ENCODE measurements around the gene CDK14. TPM values are rescaled to one million over a fixed set of nuclear protein-coding genes. Genes with fewer than 3 reads are reported as not detected.

The CDK14 gene
- total RNA-seq, 1 donor from 2014 or later, result 79.4 TPM

DNA sequence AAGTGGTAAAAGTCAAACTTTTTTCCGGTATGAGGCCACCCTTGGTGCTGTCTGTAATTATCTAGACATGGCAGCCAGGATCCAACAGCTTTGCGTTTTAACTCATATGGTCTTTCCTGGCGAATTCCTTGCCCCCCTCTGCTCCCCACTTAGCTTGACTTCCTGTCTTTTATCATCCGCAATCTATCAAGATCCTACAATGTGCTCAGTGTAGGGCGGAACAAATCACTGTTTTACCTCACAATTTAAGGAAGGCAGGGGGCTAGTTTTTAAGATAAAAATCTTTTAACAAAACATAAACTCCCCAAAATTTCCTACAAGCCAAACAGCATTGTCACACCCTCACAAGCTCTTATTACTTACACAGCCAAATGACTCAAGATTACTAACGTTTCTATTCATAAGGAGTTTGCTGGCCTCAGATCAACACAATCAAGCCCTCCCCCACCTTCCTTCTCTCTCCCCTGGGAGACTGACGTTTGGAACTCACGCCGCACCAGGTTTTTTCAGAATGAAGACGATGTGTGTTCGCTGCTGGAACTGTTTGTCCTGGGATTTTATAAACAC, 1.3 kb upstream of the CDK14 start:
- ATAC-seq, result peak; percentile 74
- DNase-seq (ENCODE audit: low spot score), result no peak
- intact Hi-C loops (cut with DNase I), result no loop called here

DNA sequence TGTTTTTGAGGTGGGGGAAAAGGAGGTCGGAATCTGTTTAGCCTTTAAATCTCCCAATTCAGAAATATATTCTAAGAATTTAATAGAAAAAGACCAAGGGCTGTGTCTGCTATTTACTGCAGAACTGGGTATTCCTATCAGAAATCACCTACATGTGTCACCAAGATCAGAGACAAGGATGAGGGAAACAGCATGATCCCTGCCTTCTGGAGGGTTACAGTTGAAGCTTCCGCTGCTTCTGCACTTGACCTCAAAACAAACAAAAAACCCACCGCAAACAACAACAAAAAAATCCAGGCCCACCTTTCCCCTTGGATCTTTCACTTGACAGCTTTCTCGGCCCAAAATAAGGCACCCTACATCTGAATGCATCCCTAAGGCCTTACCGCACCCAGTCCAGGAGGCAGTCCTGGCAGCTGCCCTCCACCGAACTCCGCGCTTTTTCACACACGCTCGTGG, 750 bp upstream of the CDK14 start:
- ATAC-seq, result peak; percentile 5

GRCh38 chr7:90596671-90597562, 796 bp downstream of the CDK14 start:
- ATAC-seq (peak; percentile 33), DNase-seq (ENCODE audit: low spot score) (no peak)
- intact Hi-C loops (cut with DNase I), result no loop called here

More for the DNA sequence above, 750 bp upstream of the CDK14 start:
- no peak for DNase-seq (ENCODE audit: low spot score)
- intact Hi-C loops (cut with DNase I), result no loop called here

DNA sequence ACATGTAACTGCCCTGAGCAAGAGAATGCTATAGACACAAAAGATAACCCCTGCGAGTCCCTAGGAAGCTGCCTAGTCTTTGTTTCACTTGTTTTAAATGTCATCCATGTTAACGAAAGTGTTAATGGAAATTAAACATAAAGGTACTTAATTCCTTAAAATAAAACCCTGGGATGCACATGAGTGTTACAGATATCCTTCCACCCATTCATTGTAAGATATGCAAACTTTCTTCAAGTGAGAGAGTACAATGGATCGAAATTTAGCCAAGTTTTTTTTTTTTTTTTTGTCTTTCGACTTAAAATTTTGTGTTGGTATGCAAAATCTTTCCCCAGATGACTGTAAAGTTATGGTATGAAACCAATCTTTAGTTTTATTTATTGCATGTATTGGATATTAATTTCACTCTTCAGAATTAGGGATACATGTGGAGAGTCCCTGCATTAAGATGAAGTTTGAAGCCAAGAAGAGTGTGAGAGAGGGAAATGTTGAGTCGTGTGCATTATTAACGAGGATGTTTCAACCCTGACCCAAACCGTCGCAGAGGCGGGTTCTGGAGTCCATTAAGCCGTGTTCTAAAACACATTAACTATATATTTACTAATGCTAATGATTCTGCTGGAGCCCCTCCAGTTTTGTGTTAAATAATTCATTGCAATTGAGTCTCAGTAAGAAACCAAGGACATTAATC, 1.6 kb downstream of the CDK14 start:
- intact Hi-C loops (cut with DNase I), result no loop called here
- DNase-seq (ENCODE audit: low spot score) (no peak), ATAC-seq (peak; percentile 2)

- DNase-seq (ENCODE audit: low spot score), result no peak
- no peak for ATAC-seq
- intact Hi-C loops (cut with DNase I), result no loop called here
Measured at GRCh38 chr7:90599038-90599437, 2.9 kb downstream of the CDK14 start.

DNA sequence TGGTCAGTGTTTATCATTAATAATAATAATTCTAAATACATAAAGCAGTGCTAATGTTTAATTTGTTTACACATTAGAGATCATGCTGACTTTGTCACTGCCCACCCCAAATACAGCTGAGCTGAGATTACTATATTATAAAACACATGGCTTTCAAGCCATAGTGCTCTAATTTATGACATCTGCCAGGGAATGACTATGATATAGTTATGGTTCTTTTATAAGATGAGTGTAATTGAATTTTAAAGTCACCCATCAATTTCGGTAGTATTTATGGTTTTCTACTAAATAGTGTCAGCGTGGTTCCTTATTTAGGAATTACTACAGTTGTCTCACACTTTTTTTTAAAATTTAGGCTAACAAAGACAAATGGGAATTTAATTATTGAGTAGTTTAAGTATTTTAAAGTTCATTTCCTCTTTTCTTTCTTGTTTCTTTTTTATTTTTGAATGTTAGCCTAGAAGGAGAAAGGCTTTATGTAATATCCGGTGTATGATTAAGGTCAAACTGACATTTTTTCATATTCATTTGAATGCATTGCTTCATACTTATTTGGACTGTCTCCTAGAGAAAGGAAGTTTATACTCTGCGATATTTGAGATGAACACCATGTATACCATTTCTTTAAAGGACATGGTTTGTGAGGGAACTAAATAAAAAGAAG, 3.9 kb downstream of the CDK14 start:
- intact Hi-C loops (cut with DNase I), result no loop called here
- DNase-seq (ENCODE audit: low spot score) (no peak), ATAC-seq (no peak)

- ATAC-seq (no peak), DNase-seq (ENCODE audit: low spot score) (no peak)
- intact Hi-C loops (cut with DNase I), result no loop called here
Measured at GRCh38 chr7:90602303-90602702, 6.2 kb downstream of the CDK14 start.

- DNase-seq (ENCODE audit: low spot score), result no peak
- ATAC-seq, result no peak
- intact Hi-C loops (cut with DNase I), result no loop called here
Measured at GRCh38 chr7:90603346-90603745, 7.2 kb downstream of the CDK14 start.

GRCh38 chr7:90604383-90604782, 8.3 kb downstream of the CDK14 start:
- DNase-seq (ENCODE audit: low spot score) (no peak), ATAC-seq (no peak)
- intact Hi-C loops (cut with DNase I), result no loop called here

DNA sequence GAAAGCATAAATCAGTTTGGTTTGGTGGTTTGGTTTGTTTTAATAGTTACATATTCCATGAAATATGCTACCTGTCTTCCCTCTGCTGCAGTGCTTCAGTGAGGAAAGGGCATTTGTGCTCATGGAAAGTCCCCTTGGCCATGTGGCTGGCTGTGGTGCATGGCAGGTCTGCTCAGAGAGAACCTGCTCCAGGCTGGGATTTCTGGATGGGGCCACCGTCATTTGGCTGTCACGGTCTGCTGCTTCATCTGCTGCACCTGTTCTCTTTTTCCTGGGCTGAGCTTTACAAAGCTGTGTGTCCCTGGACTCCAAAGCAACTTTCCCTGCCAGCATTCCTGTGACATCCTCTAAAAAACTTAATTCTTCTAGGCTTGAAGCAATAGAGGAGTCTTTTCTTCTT, 8.9 kb downstream of the CDK14 start:
- intact Hi-C loops (cut with DNase I), result no loop called here
- ATAC-seq, result no peak

GRCh38 chr7:90607196-90607595, 11.1 kb downstream of the CDK14 start:
- intact Hi-C loops (cut with DNase I), result no loop called here
- ATAC-seq, result no peak
- DNase-seq (ENCODE audit: low spot score), result no peak

More for the DNA sequence above, 8.9 kb downstream of the CDK14 start:
- no peak for DNase-seq (ENCODE audit: low spot score)

GRCh38 chr7:90610105-90610504, 14.0 kb downstream of the CDK14 start:
- intact Hi-C loops (cut with DNase I), result no loop called here
- ATAC-seq (no peak), DNase-seq (ENCODE audit: low spot score) (no peak)

DNA sequence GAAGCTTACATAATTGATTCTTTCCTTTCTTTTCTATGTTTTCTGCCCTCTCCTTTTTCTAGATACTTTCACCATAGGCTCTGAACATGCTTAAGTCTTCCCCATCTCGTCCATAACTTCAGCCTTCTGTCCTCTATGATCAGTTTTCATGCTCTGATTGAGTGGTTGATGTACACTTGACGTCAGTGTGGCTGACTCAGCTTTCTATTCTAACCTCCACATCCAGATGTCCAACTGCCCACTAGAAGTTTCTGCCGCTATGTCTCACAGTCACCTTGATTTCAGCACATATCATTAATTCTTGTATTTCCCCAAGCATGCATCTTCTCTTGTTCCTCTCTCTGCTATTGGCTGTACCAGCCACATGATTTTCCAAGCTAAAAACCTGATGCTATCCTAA, 15.0 kb downstream of the CDK14 start:
- no peak for ATAC-seq
- intact Hi-C loops (cut with DNase I), result no loop called here
- no peak for DNase-seq (ENCODE audit: low spot score)

GRCh38 chr7:90613088-90613498, 17.0 kb downstream of the CDK14 start:
- peak; percentile 36 for ATAC-seq
- intact Hi-C loops (cut with DNase I), result no loop called here
- no peak for DNase-seq (ENCODE audit: low spot score)

GRCh38 chr7:90617442-90617841, 21.3 kb downstream of the CDK14 start:
- ATAC-seq (no peak), DNase-seq (ENCODE audit: low spot score) (no peak)
- intact Hi-C loops (cut with DNase I), result no loop called here

GRCh38 chr7:90618876-90619275, 22.8 kb downstream of the CDK14 start:
- DNase-seq (ENCODE audit: low spot score) (no peak), ATAC-seq (no peak)
- intact Hi-C loops (cut with DNase I), result no loop called here

DNA sequence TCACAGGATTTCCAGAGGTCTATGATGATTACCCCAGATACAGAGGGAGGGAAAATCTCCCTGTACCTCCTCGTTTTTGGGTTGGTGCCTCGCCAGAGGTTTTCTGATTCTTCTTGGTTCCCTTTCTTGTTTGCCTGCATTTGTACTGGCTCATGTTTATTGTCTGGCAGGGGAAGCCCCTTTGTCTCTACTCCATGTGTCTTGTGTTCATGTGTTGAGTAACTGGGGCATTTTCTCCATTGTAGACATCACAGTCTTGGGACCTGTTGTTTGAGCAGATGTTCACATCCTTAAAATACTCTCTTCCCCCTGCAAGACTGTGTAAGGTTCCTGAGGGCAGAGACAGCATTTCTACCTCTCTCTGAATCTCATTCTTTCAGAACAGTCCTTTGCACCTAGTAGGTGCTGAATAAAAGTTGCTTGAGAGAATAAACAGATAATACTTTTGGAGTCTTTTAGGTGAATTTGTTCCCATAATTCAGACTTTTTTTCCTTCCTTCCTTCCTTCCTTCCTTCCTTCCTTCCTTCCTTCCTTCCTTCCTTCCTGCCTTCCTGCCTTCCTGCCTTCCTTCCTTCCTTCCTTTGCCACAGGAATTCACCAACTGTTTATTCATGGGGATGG, 25.1 kb downstream of the CDK14 start:
- ATAC-seq, result peak; percentile 54
- intact Hi-C loops (cut with DNase I), result no loop called here
- DNase-seq (ENCODE audit: low spot score), result no peak

DNA sequence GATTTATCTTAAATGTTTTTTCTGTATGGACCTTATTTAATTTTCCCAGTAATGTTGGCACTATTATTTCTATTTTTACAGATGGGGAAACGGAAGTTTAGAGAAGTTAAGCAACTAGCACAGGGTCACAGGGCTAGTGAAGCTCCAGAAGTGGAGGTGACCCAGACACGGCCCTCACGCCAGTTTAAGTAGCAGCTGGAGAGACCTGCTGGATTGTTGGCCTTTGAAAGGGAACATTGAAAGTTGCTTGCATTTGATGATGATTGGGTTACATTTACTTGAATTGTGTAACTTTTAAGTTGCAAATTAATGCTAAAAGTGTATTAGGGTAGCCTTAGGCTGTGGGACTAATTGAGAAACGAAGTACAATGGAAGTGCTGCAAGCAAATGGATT, 25.6 kb downstream of the CDK14 start:
- ATAC-seq (no peak), DNase-seq (ENCODE audit: low spot score) (no peak)
- intact Hi-C loops (cut with DNase I), result no loop called here

DNA sequence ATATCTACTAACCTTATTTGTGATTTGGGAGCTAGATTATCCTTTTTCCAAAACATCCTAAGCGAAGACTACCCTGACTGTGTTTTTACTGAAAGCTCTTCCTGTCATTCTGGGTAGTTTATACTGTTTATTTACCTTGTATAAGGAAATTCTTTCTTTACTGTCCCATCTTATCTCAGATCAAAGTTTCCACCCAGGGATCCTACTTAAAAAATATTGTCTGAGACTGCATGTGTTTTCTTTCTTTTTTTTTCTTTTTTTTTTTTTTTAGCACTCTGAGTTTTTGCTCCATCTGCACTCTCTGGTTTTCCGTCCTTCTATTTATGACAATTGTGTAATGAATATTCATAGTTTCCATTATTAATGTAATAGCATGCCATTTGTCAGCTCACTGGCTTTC, 26.5 kb downstream of the CDK14 start:
- no peak for DNase-seq (ENCODE audit: low spot score)
- intact Hi-C loops (cut with DNase I), result no loop called here
- ATAC-seq, result no peak
